Uterus (tissue), 2 donors: ENCODE results near the gene MED27.

ENCODE experiments used
- CTCF ChIP-seq, 4 experiments: fragments of 200-600 bp in 2 of 4; fragments of 450-650 bp in 2 of 4; sonication (generic) in 2 of 4; IDR thresholded peaks; one replicate each; pipeline ENCODE4 v1.5.1; 2016 to 2019; ENCODE audit warnings: antibody characterized with exemption in 4 of 4, mild to moderate bottlenecking in 2 of 4, moderate library complexity in 1 of 4
- POLR2A ChIP-seq, 2 donors: fragments of 450-650 bp; IDR thresholded peaks; one replicate each; pipeline ENCODE4 v1.6.1; 2016; ENCODE audit warnings: antibody characterized with exemption in 2 of 2, mild to moderate bottlenecking in 1 of 2, moderate library complexity in 1 of 2

GRCh38 chr9:132090771-132091170, 11.1 kb upstream of the MED27 start:
- no peak for TF ChIP-seq POLR2A (IDR thresholded peaks at IDR 0.05)
- TF ChIP-seq CTCF (IDR thresholded peaks at IDR 0.05), result no peak
